ENCODE data around the gene REXO4.

REXO4 gene

GRCh38 chr9:133369933-133370332 lies 47.9 kb downstream of the REXO4 start:
- DNase-seq (ENCODE audit: low read depth in 1 of 2, low spot score in 1 of 2): no peak

- no peak for DNase-seq (ENCODE audit: low read depth in 1 of 2, low spot score in 1 of 2)
Measured at GRCh38 chr9:133369422-133369821, 48.4 kb downstream of the REXO4 start.

GRCh38 chr9:133368249-133368881 lies 49.4 kb downstream of the REXO4 start:
- no peak for DNase-seq (ENCODE audit: low read depth in 1 of 2, low spot score in 1 of 2)

GRCh38 chr9:133367778-133368177 lies 50.0 kb downstream of the REXO4 start:
- DNase-seq (ENCODE audit: low read depth in 1 of 2, low spot score in 1 of 2): no peak

- DNase-seq (ENCODE audit: low read depth in 1 of 2, low spot score in 1 of 2): no peak
Measured at GRCh38 chr9:133367221-133367620, 50.6 kb downstream of the REXO4 start.

- no peak for DNase-seq (ENCODE audit: low read depth in 1 of 2, low spot score in 1 of 2)
Measured at GRCh38 chr9:133366435-133366834, 51.4 kb downstream of the REXO4 start.

GRCh38 chr9:133362359-133363044 lies 55.3 kb downstream of the REXO4 start:
- DNase-seq (ENCODE audit: low read depth in 1 of 2, low spot score in 1 of 2): no peak

GRCh38 chr9:133361507-133362092 lies 56.2 kb downstream of the REXO4 start:
- DNase-seq (ENCODE audit: low read depth in 1 of 2, low spot score in 1 of 2): no peak

- no peak for DNase-seq (ENCODE audit: low read depth in 1 of 2, low spot score in 1 of 2)
Measured at GRCh38 chr9:133360400-133361393, 57.1 kb downstream of the REXO4 start.

GRCh38 chr9:133359399-133360175 lies 58.2 kb downstream of the REXO4 start:
- DNase-seq (ENCODE audit: low read depth in 1 of 2, low spot score in 1 of 2): no peak

GRCh38 chr9:133357656-133358055 lies 60.2 kb downstream of the REXO4 start:
- DNase-seq (ENCODE audit: low read depth in 1 of 2, low spot score in 1 of 2): no peak

- DNase-seq (ENCODE audit: low read depth in 1 of 2, low spot score in 1 of 2): peak; percentile 81 to 84
Measured at GRCh38 chr9:133356391-133357091, 61.3 kb downstream of the REXO4 start, which contains the start of the genes SURF1 and SURF2. Gene SURF1 (minus strand): TSS chr9:133356487. CDS start chr9:133356453, 34 bp downstream. Gene SURF2 (plus strand): TSS chr9:133356550. CDS start chr9:133356593, 43 bp downstream.

Data from activated CD4-positive, alpha-beta T cell treated with anti-CD3 and anti-CD28 coated beads, Interleukin-2, amount 50 U/mL, for 24 hours (primary cell).